KG1 (cell line): ENCODE data around the gene ZNF93.
A peak's percentile ranks its signal among the peaks of the same experiment; 100 is the strongest.
"Not testable (repeated sequence)": the region's sequence is repeated elsewhere in the genome, so short reads cannot be mapped to it uniquely, and the experiment has no call there.

ENCODE experiments used
- DNase-seq: peaks from one replicate; lab custom pipeline; 2025; lab: John Stamatoyannopoulos, UW

ZNF93 gene

DNA sequence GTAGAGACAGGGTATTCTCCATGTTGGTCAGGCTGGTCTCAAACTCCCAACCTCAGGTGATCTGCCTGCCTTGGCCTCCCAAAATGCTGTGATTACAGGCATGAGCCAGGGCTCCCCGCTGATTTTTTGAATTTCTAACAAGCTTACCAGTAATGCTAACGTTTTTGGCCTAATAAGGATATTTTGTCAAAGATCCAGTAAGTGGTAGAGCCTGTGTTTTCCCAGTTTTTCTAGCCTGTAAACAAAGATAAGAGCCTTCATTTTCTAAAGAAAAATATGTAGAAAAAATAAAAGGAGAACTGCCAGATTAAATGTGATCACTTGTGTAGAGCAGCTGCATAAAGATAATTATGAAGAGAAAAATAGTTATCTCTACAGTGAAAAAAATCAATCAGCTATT, 37.7 kb downstream of the ZNF93 start:
- DNase-seq: no peak

DNA sequence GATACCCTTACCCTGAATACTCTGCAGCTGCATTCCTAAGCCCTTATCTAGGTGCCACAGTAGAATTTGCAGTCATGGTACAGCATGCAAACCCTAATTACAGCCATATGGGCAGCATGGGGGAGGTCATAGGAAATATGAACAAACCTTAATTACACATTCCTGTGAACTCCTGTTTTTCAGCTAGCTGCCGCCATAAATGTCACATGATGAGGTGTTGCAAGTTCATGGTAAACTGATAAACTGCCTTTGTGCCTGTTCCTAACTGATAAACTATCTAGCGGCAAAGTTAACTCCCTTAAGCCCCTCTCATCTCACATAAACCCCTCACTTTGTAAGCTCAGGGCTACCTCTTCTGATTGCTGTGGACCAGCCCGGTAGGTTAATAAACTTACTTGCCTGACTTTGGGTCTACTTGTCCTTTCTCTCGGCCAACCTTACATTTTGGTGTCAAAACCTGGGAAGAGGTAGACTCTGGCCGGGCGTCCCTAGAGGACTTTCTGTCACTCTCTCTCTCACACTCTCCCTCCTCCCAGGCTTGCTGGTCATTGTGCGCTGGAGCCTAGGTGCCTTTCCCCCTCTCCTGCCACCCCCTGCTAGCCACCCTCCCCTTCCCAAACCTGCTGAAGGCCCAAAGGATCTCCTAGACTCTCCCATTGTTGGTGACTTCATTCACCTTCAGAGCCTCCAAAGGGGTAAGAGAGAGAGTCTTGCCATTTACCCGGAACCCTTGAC, 43.3 kb downstream of the ZNF93 start:
- no peak for DNase-seq

DNA sequence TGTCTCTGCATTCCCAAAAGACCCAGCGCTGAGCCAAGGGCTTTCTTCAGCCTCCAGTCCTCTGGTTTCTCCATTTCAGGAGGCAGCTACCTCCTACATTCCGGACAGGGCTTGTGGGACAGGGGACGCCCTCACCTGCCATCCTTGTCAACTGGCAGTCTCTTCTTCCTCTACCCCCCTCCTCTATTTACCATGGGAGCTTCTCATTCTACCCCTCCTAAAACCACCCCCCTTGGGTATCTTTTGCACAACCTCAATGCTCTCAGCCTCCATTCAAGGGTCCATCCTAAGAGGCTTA, 43.8 kb downstream of the ZNF93 start:
- DNase-seq: no peak

DNA sequence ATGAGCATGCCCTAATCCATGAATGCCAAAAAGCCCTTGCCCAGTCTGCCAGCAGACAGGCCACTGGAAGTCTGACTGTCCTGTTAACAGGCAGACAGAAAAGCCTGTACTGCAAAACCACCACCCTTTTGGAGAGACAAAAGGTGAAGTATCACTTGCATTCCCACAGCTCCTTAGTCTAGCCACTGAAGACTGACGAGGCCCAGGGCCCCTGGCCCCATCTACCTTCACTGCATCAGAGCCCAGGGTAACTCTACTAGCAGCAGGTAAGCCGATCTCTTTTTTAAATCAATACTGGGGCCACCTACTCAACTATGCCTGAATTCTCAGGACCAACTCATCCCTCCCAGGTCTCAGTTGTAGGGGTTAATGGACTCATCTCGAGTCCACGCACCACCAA, 45.5 kb downstream of the ZNF93 start:
- no peak for DNase-seq

DNA sequence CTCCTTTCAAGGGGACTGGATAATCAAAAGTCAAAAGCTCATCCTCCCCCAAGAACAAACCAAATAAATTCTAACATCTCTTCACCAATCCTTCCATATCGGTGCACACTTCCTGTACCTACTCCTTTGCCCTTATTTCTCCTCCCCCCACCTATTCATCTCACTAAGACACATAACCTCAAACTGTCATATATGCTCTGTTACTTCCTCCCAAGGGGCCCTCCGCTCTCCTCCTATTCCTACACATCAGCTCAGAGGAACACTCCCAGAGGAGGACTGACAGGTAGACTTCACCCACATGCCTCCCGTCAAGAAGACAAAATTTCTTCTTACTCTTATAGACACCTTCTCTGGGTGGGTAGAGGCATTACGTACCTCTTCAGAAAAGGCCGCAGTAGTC, 48.1 kb downstream of the ZNF93 start:
- DNase-seq: no peak

DNA sequence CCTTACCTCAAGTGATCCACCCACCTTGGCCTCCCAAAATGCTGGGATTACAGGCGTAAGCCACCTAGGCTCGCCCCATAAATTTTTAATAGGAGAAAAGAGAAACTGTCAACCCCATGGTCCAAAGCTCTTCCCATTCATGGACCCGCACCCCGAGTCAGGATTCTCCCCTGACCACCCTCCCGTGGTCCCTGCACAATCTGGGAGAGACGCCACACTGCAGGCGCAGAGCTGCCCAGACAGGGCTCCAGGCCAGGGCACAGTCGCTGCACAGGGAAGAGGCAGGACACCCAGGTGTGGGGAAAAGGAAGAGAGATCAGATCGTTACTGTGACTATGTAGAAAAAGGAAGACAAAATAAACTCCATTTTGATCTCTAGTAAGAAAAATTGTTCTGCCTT, 54.5 kb downstream of the ZNF93 start:
- no peak for DNase-seq

DNA sequence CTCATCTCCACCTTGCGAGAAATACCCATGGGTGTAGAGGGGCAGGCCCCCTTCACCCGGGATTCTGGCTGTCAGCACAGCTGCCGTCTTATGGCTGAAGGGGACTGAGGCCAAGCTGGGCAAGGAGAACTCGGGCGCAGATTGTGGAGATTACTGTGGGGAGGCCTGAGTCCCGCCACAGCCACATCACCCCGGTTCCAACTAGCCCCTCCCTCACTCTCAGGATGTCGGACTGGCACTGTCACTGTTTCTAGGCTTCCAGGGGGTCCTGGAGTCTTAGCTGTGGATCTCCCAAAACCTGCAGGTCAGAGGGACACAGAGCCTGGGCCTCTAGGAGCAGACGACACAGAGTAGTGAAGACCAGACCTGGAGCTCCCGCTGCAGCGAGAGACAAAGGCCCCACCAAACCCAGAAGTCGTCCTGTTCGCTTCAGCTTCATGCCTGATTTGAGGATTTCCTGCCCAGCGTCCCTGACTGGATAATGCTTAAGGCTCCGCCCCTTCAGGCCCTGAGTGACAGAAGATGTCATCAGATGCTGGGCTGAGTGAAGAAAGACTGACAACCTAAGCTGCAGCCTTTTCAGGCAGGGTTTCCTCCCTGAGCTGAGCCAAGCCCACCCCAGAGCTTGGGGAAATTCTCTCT, 55.8 kb downstream of the ZNF93 start:
- no peak for DNase-seq

DNA sequence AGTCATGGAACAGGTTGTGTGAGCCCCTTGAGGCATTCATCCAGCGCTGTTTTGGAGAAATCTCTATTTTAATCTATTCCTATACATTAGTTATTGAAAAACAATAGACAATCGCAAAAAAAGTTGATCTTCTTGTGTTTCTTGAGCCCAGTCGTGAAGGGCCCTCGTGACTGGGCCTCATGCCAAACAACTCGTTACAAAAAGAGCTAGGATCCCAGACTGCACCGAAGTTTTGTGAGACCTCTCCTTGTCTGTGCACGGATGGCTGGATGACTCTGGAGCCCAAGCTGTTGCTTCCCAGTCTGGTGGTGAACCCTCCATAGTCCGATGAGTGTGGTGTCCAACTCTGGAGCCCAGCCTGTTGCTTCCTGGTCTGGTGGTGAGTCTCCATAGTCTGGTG, 57.0 kb downstream of the ZNF93 start:
- DNase-seq: not testable (repeated sequence)

DNA sequence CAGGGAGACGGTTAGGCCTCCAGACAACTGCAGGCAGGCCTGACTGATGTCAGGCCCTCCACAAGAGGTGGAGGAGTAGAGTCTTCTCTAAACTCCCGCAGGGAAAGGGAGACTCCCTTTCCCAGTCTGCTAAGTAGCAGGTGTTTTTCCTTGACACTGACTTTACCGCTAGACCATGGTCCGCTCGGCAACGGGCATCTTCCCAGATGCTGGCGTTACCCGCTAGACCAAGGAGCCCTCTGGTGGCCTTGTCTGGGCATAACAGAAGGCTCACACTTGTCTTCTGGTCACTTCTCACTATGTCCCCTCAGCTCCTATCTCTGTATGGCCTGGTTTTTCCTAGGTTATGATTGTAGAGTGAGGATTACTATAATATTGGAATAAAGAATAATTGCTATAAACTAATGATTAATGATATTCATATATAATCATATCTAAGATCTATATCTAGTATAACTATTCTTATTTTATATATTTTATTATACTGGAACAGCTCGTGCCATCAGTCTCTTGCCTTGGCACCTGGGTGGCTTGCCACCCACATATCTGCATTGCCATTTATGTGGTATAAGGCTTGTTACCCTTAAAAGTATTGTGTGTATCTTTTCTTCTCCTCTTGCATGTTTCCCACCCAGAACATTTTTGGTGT, 58.5 kb downstream of the ZNF93 start:
- peak; percentile 57 for DNase-seq

DNA sequence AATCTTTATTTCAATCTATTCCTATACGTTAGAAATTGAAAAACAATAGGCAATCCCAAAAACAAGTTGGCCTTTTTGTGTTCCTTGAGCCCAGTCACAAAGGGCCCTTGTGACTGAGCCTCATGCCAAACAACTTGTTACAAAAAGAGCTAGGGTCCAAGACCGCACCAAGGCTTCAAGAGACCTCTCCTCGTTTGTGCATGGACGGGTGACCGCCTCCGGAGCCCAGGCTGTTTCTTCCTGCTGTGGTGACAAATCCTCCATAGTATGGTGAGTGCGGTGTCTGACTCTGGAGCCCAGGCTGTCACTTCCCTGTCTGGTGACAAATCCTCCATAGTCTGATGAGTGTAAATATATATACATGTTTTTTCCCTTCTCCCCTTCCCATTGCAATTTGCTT, 63.7 kb downstream of the ZNF93 start:
- no peak for DNase-seq

DNA sequence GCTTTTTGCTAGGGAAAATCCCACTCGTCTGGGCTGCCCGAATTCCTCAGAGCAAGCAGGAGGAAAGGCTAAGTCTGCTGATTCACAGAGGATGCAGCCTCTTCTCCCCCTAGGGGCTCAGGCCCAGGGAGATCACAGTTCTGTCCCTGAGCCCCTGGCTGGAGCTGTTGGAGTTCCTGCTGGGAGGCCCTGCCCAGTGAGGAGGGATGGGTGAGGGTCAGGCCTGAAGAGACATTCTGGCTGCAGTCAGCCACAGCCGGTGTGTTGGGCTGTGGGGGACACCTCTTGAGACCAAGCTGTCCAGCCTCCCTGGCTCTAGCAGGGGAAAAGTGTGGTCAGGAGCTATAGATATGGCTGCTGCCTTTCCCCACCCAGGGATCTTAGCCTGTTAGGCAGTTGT, 65.4 kb downstream of the ZNF93 start:
- DNase-seq: not testable (repeated sequence)

DNA sequence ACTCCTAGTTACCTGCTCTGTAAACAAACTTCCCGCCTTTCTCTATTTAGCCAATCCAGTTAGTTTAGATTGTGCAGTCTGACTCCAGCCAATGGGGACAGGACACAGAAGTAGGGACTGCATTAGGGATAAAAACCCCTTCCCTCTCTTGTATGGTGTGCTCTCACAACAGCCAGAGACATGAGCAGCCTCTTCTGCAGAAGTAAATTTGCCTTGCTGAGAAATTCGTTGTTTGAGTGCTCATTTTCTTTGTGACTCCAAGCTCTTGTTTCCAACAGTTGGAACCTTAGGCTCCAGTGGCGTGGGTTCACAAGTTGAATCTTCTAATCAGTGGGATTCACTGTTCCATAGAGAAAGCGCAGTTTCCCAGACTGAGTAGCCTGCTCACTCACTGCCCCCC, 66.1 kb downstream of the ZNF93 start:
- DNase-seq: no peak
